Measurements from ENCODE around the gene HTT. TPM values are rescaled to one million over a fixed set of nuclear protein-coding genes. Genes with fewer than 3 reads are reported as not detected.

HTT gene
- total and polyA plus RNA-seq, 9 of the 15 experiments (the other 6 are each of a cell fraction or from before 2014, with no cell fraction given): 0.66 to 31.6 (median 14.7) TPM

DNA sequence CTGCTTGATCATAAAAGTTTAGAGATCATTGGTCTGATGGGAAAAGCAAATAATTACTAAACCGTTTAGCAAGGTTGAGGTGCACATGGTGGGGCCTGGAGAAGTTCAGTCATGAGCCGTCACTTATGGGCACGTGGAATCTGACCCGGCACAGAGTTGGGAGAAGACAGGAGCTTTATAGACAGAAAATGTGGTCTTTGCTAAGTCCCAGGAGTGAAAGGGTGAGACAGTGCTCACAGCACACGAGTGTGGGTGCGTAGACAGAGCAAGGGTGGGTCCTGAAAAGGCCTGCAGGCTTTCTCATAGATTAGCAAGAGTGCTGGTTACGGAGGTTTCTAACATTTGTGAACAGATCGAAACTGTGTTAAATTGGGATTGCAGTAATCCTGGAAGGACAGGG lies 43.8 kb downstream of the HTT start:
- no peak overlapping the region for H2AFZ ChIP-seq (ENCODE audit: low read depth, low read length)
- no peaks in the 10 kb centered on the region for H4K20me1 ChIP-seq (replicated peaks; ENCODE audit: control insufficient read depth, insufficient read depth, low read length)
- FAIRE-seq: no peak

More for the DNA sequence above, 43.8 kb downstream of the HTT start:
- BruUV-seq (replicated peaks): no TSS peak
- Histone ChIP-seq H3K79me2 (ENCODE audit: control insufficient read depth, insufficient read depth, low read length) (no peaks in the 10 kb centered on the region), H3K27ac (ENCODE audit: extremely low read depth, low read depth, low read length) (no peak overlapping the region), H3K4me1 (replicated peaks in 1 of 2; ENCODE audit: control insufficient read depth in 2 of 2, insufficient read depth in 2 of 2, low read length in 2 of 2) (no peaks in the 10 kb centered on the region), H3K36me3 (ENCODE audit: control insufficient read depth, insufficient read depth, low read length) (peaks cover 38% of the 10 kb centered on the region), H3K9me1 (ENCODE audit: control insufficient read depth, insufficient read depth, low read length) (peaks cover 4% of the 10 kb centered on the region), H3K9ac (ENCODE audit: insufficient read depth in 1 of 2, low read depth in 2 of 2, low read length in 2 of 2) (no peak overlapping the region), H3K9me3 (replicated peaks; ENCODE audit: control insufficient read depth, insufficient read depth, low read depth, low read length) (no peaks in the 10 kb centered on the region), H3K4me2 (ENCODE audit: insufficient read depth, low read length) (no peak overlapping the region), H3K4me3 (no peak overlapping the region), H3K27me3 (ENCODE audit: control insufficient read depth in 2 of 2, insufficient read depth in 2 of 2, low read length in 2 of 2) (no peaks in the 10 kb centered on the region; a peak in 1 of 5 replicates)
- POLR2A ChIA-PET: no interaction called here
- CTCF ChIA-PET (ENCODE audit: low intra/inter-chr PET ratio): no interaction called here
- 88% methylated on average over 8 of the region's 8 CpGs for WGBS (ENCODE audit: insufficient coverage, low coverage, missing lambda C conversion rate)
- in situ Hi-C loops (cut with MboI): no loop called here
- ATAC-seq (no peak), DNase-seq (ENCODE audit: extremely low read depth in 1 of 4, low spot score in 3 of 4) (no peak)
- intact Hi-C loops (cut with micrococcal nuclease): no loop called here
- TF ChIP-seq RBM25 (IDR thresholded peaks at IDR 0.05; ENCODE audit: low read depth, low read length, severe bottlenecking): no peak
- TF ChIP-seq, protein P1, sequence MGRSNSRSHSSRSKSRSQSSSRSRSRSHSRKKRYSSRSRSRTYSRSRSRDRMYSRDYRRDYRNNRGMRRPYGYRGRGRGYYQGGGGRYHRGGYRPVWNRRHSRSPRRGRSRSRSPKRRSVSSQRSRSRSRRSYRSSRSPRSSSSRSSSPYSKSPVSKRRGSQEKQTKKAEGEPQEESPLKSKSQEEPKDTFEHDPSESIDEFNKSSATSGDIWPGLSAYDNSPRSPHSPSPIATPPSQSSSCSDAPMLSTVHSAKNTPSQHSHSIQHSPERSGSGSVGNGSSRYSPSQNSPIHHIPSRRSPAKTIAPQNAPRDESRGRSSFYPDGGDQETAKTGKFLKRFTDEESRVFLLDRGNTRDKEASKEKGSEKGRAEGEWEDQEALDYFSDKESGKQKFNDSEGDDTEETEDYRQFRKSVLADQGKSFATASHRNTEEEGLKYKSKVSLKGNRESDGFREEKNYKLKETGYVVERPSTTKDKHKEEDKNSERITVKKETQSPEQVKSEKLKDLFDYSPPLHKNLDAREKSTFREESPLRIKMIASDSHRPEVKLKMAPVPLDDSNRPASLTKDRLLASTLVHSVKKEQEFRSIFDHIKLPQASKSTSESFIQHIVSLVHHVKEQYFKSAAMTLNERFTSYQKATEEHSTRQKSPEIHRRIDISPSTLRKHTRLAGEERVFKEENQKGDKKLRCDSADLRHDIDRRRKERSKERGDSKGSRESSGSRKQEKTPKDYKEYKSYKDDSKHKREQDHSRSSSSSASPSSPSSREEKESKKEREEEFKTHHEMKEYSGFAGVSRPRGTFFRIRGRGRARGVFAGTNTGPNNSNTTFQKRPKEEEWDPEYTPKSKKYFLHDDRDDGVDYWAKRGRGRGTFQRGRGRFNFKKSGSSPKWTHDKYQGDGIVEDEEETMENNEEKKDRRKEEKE (IDR thresholded peaks at IDR 0.05; ENCODE audit: borderline replicate concordance in 1 of 2, control insufficient read depth in 1 of 2, low read depth in 2 of 2, low read length in 1 of 2): no peak
- TF ChIP-seq HNRNPL (IDR thresholded peaks at IDR 0.05; ENCODE audit: low read depth, low read length): no peak
- TF ChIP-seq HNRNPUL1 (IDR thresholded peaks at IDR 0.05; ENCODE audit: low read length): no peak
- TF ChIP-seq TAF15 (IDR thresholded peaks at IDR 0.05; ENCODE audit: low read depth, low read length): no peak
- no peak for TF ChIP-seq DMBX1 (CRISPR knock-in tag; IDR thresholded peaks at IDR 0.05; ENCODE audit: borderline replicate concordance)
- TF ChIP-seq, protein P2, sequence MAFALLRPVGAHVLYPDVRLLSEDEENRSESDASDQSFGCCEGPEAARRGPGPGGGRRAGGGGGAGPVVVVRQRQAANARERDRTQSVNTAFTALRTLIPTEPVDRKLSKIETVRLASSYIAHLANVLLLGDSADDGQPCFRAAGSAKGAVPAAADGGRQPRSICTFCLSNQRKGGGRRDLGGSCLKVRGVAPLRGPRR (CRISPR knock-in tag; IDR thresholded peaks at IDR 0.05): no peak
- no peak for TF ChIP-seq ZNF232 (CRISPR knock-in tag; IDR thresholded peaks at IDR 0.05)
- TF ChIP-seq MIER1 (IDR thresholded peaks at IDR 0.05; ENCODE audit: low read depth): no peak
- no peak for TF ChIP-seq YBX1 (IDR thresholded peaks at IDR 0.05)
- TF ChIP-seq FOS (IDR thresholded peaks at IDR 0.05; ENCODE audit: extremely low read depth, insufficient read length): no peak
